DND-41 (cell line): ENCODE measurements around the gene C10orf105.

Source experiments
- CTCF ChIP-seq: IDR thresholded peaks from 2 replicates; pipeline ENCODE4 v1.5.1; 2012; ENCODE audit warnings: borderline replicate concordance, low read length, moderate library complexity, mild to moderate bottlenecking; ENCODE audit not compliant: poor library complexity, severe bottlenecking; ENCODE audit errors: extremely low read depth
- EZH2 ChIP-seq: IDR thresholded peaks from 3 replicates; pipeline ENCODE4 v1.6.1; 2012; ENCODE audit warnings: borderline replicate concordance, low read depth, mild to moderate bottlenecking, moderate library complexity, low read length, inconsistent platforms; ENCODE audit not compliant: severe bottlenecking

DNA sequence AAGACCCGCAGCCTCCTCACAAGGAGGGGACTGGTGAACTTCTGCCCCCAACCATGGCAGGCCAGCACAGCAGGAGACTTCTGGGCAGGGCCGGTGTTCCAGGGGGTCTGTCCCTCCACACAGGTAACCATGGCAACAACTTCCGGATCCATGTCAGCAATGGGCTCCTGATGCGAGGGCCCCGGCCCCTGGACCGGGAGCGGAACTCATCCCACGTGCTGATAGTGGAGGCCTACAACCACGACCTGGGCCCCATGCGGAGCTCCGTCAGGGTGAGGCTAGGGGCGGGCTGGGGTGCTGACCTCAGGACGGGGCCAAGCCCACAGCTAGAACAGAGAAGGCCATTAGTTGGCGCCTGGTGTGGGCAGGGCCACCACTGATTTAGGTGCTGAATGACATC lies 5.7 kb upstream of the C10orf105 start:
- no peak for TF ChIP-seq CTCF
- TF ChIP-seq EZH2: no peak
